ENCODE data around the gene SURF1.
A peak's percentile ranks its signal among the peaks of the same experiment; 100 is the strongest.

DNA sequence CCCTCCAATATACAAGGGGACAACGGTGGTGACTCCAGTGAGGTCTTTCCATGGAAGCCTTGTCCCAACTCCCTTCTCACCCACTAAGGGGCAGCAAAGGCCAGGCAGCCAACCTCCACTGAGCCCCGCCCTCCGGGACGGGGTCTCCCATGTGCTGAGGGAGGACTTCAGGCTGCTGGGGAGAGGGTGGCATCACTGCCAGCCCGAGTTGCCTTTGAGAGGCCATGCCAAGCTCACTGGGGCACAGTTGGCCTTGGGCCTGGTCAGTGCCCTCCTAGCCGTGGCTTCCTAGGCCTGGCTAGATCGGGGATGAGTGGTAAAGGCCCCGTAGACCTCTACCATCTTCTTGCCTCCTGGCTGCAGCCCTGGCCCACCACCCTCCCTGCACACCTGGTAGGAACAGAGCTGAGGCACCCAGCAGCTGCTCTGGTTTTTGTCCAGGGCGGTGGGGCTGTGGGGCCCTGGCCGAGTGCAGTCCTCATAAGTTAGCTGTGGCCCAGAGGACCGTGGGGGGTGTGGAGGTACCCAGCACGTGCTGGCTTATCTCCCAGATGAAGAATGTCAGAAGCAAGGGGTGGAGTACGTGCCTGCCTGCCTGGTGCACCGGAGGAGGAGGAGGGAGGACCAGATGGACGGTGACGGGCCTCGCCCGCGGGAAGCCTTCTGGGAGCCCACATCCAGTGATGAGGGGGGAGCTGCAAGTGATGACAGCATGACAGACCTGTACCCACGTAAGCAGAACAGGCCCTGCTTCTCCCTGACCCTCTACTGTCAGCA lies 3.3 kb upstream of the SURF1 start:
- TF ChIP-seq CTCF (conservative IDR thresholded peaks at IDR 0.05; ENCODE audit: low read depth, low read length): peak; percentile 24; the same call in 1 of the 2 replicates
- TF ChIP-seq EZH2phosphoT487 (IDR thresholded peaks at IDR 0.05; ENCODE audit: borderline replicate concordance, low read length): no peak
- TF ChIP-seq EZH2 (IDR thresholded peaks at IDR 0.05; ENCODE audit: low read length, unreplicated experiment): no peak
